Osteocyte (in vitro differentiated cells): Measurements from ENCODE around the gene ANGEL2. TPM values are rescaled to one million over a fixed set of nuclear protein-coding genes. Genes with fewer than 3 reads are reported as not detected.

Source experiments
- DNase-seq: peaks from one replicate; pipeline ENCODE4 v3.0.0; 2021; ENCODE audit warnings: mixed read lengths; ENCODE audit not compliant: unreplicated experiment; ENCODE audit errors: extremely low spot score
- H3K27ac Mint-ChIP-seq: one replicate; pipeline ENCODE4 v1.8.0; 2021; ENCODE audit warnings: mild to moderate bottlenecking, mixed read lengths; ENCODE audit not compliant: unreplicated experiment
- H3K27me3 Mint-ChIP-seq: one replicate; pipeline ENCODE4 v1.8.0; 2021; ENCODE audit warnings: mixed read lengths; ENCODE audit not compliant: unreplicated experiment
- H3K36me3 Mint-ChIP-seq: one replicate; pipeline ENCODE4 v1.8.0; 2021; ENCODE audit warnings: mixed read lengths; ENCODE audit not compliant: unreplicated experiment
- H3K4me1 Mint-ChIP-seq: one replicate; pipeline ENCODE4 v1.8.0; 2021; ENCODE audit warnings: mixed read lengths; ENCODE audit not compliant: unreplicated experiment
- H3K4me3 Mint-ChIP-seq: one replicate; pipeline ENCODE4 v1.8.0; 2021; ENCODE audit warnings: mild to moderate bottlenecking, moderate library complexity, mixed read lengths; ENCODE audit not compliant: unreplicated experiment
- H3K9me3 Mint-ChIP-seq: one replicate; pipeline ENCODE4 v1.8.0; 2021; ENCODE audit warnings: mixed read lengths; ENCODE audit not compliant: unreplicated experiment
- CTCF ChIP-seq: fragments of 200-600 bp; sonication (generic); IDR thresholded peaks from 2 replicates; pipeline ENCODE4 v1.5.0; 2021; ENCODE audit warnings: antibody characterized with exemption, mild to moderate bottlenecking, moderate library complexity
- total RNA-seq: library from RNA; stranded (reverse); gene quantifications from 2 replicates; pipeline ENCODE4 v1.2.1, GENCODE V29; 2021

Gene ANGEL2
- total RNA-seq, 1 donor from 2014 or later = 34.7 TPM

- Mint-ChIP-seq H3K27me3 (no peaks in the 10 kb centered on the region), H3K36me3 (no peaks in the 10 kb centered on the region), H3K27ac (no peak overlapping the region), H3K9me3 (no peaks in the 10 kb centered on the region), H3K4me1 (peaks cover 4% of the 10 kb centered on the region), H3K4me3 (no peak overlapping the region)
- no peak for TF ChIP-seq CTCF
- peak; percentile 63 for DNase-seq
Observed at GRCh38 chr1:212979340-212980122, 36.1 kb downstream of the ANGEL2 start.

- TF ChIP-seq CTCF = no peak
- Mint-ChIP-seq H3K27me3 (no peaks in the 10 kb centered on the region), H3K4me3 (no peak overlapping the region), H3K36me3 (no peaks in the 10 kb centered on the region), H3K4me1 (peaks cover 4% of the 10 kb centered on the region), H3K27ac (no peak overlapping the region), H3K9me3 (no peaks in the 10 kb centered on the region)
- DNase-seq = peak; percentile 73
Observed at GRCh38 chr1:212977781-212978645, 37.7 kb downstream of the ANGEL2 start.

- H3K36me3 Mint-ChIP-seq = no peaks in the 10 kb centered on the region
- H3K9me3 Mint-ChIP-seq = no peaks in the 10 kb centered on the region
- peaks cover 2% of the 10 kb centered on the region for H3K4me1 Mint-ChIP-seq
- H3K27ac Mint-ChIP-seq = no peak overlapping the region
- H3K27me3 Mint-ChIP-seq = no peaks in the 10 kb centered on the region
- DNase-seq = peak; percentile 71
- TF ChIP-seq CTCF = no peak
- H3K4me3 Mint-ChIP-seq = no peak overlapping the region
Observed at GRCh38 chr1:212976586-212976985, 39.1 kb downstream of the ANGEL2 start.

GRCh38 chr1:212975111-212975918 is 40.4 kb downstream of the ANGEL2 start:
- Mint-ChIP-seq H3K27me3 (no peaks in the 10 kb centered on the region), H3K9me3 (no peaks in the 10 kb centered on the region), H3K4me3 (no peak overlapping the region), H3K36me3 (no peaks in the 10 kb centered on the region), H3K4me1 (no peaks in the 10 kb centered on the region), H3K27ac (no peak overlapping the region)
- DNase-seq = peak; percentile 75
- TF ChIP-seq CTCF = no peak
